ENCODE results near the gene PCGF6. TPM values are rescaled to one million over a fixed set of nuclear protein-coding genes. Genes with fewer than 3 reads are reported as not detected.

The PCGF6 gene
- total RNA-seq: 10 to 100 TPM; 10.4 to 14.8 TPM

- ATAC-seq: peak; percentile 86
- Mint-ChIP-seq H3K36me3 (ENCODE audit: low read depth) (peaks cover 10% of the 10 kb centered on the region), H3K4me3 (peak within 1 kb of the TSS; percentile 86), H3K27me3 (no peaks in the 10 kb centered on the region), H3K27ac (peak within 1 kb of the TSS; percentile 84), H3K4me1 (peaks cover 9% of the 10 kb centered on the region), H3K9me3 (ENCODE audit: low read depth) (no peaks in the 10 kb centered on the region)
- ChIA-PET POLR2A (interaction anchor here (0.5 to 1.0 kb wide), 2 partner anchors 9 to 159 kb away, joined by 3 to 4 read pairs; no protein-coding TSS in a partner anchor), CTCF (interaction anchor here (1.0 kb wide), 1 partner anchor 25 kb away, joined by 3 read pairs; no protein-coding TSS in a partner anchor)
- DNase-seq: peak; percentile 83
- intact Hi-C loops (cut with DNase I, micrococcal nuclease): loop anchor here (1.0 to 5.0 kb wide), 6 partner anchors 17 to 498 kb away; partner anchors contain the start of genes ATP5MK (in 2 of the 2), PDCD11 (in 2 of the 2), TAF5 (in 2 of the 2) and BORCS7 (in 1 of the 2)
These were observed at the start of gene PCGF6 for GRCh38 chr10:103350517-103351260. Gene PCGF6 (minus strand): TSS chr10:103351140. CDS start chr10:103351066, 74 bp downstream.

- intact Hi-C loops (cut with DNase I, micrococcal nuclease): loop anchor here (2.0 to 10.0 kb wide), 5 partner anchors 45 to 1245 kb away; partner anchors contain the start of genes ARL3 (in 1 of the 2), CUEDC2 (in 1 of the 2), GSTO2 (in 1 of the 2) and NOLC1 (in 1 of the 2)
- peak overlapping the region; percentile 95 for H3K27ac Mint-ChIP-seq
- DNase-seq: no peak
- POLR2A ChIA-PET: interaction anchor here (0.5 to 1.0 kb wide), 4 partner anchors 29 to 666 kb away, joined by 3 to 6 read pairs (median 4); partner anchors contain the start of genes CALHM2 and TAF5
- peaks cover 57% of the 10 kb centered on the region for H3K4me1 Mint-ChIP-seq
- H3K9me3 Mint-ChIP-seq (ENCODE audit: low read depth): no peaks in the 10 kb centered on the region
- ATAC-seq: no peak
- H3K4me3 Mint-ChIP-seq: peak overlapping the region; percentile 99
- peaks cover 66% of the 10 kb centered on the region for H3K36me3 Mint-ChIP-seq (ENCODE audit: low read depth)
- no peaks in the 10 kb centered on the region for H3K27me3 Mint-ChIP-seq
- CTCF ChIA-PET: interaction anchor here (0.6 to 1.9 kb wide), 6 partner anchors 10 to 265 kb away, joined by 3 to 10 read pairs (median 4); no protein-coding TSS in a partner anchor
These were observed 46.4 kb upstream of the PCGF6 start for GRCh38 chr10:103397191-103397825.

- Mint-ChIP-seq H3K27me3 (no peaks in the 10 kb centered on the region), H3K9me3 (ENCODE audit: low read depth) (no peaks in the 10 kb centered on the region), H3K4me3 (peak overlapping the region; percentile 99), H3K27ac (peak overlapping the region; percentile 95), H3K4me1 (peaks cover 57% of the 10 kb centered on the region), H3K36me3 (ENCODE audit: low read depth) (peaks cover 64% of the 10 kb centered on the region)
- CTCF ChIA-PET: interaction anchor here (0.9 to 1.9 kb wide), 5 partner anchors 13 to 62 kb away, joined by 4 to 10 read pairs (median 4); no protein-coding TSS in a partner anchor
- POLR2A ChIA-PET: interaction anchor here (0.5 to 1.0 kb wide), 4 partner anchors 28 to 666 kb away, joined by 3 to 6 read pairs (median 4); partner anchors contain the start of genes CALHM2 and TAF5
- intact Hi-C loops (cut with DNase I, micrococcal nuclease): loop anchor here (1.0 to 10.0 kb wide), 10 partner anchors 28 to 1244 kb away; partner anchors contain the start of genes PCGF6 (in 2 of the 2), ARL3 (in 1 of the 2), BORCS7 (in 1 of the 2) and CNNM2 (in 1 of the 2)
- ATAC-seq (no peak), DNase-seq (no peak)
These were observed 45.8 kb upstream of the PCGF6 start for GRCh38 chr10:103396789-103397087.

- POLR2A ChIA-PET: interaction anchor here (0.5 to 1.0 kb wide), 5 partner anchors 28 to 665 kb away, joined by 3 to 6 read pairs (median 3); partner anchors contain the start of genes CALHM2 and TAF5
- H3K4me1 Mint-ChIP-seq: peaks cover 57% of the 10 kb centered on the region
These were observed 45.3 kb upstream of the PCGF6 start, which contains the start of the genes ATP5MK and PDCD11 for GRCh38 chr10:103396067-103396788. Gene ATP5MK (minus strand): TSS chr10:103396475. CDS start chr10:103392457, 4,018 bp downstream. Gene PDCD11 (plus strand): TSS chr10:103396626. CDS start chr10:103398427, 1,801 bp downstream.

GRCh38 chr10:103395754-103396066, 44.8 kb upstream of the PCGF6 start:
- H3K4me3 Mint-ChIP-seq: peak overlapping the region; percentile 99
- peaks cover 57% of the 10 kb centered on the region for H3K4me1 Mint-ChIP-seq
- CTCF ChIA-PET: interaction anchor here (0.5 to 1.3 kb wide), 9 partner anchors 15 to 976 kb away, joined by 3 to 5 read pairs (median 4); no protein-coding TSS in a partner anchor
- H3K9me3 Mint-ChIP-seq (ENCODE audit: low read depth): no peaks in the 10 kb centered on the region
- H3K27me3 Mint-ChIP-seq: no peaks in the 10 kb centered on the region
- POLR2A ChIA-PET: no interaction called here
- intact Hi-C loops (cut with DNase I, micrococcal nuclease): loop anchor here (1.0 to 10.0 kb wide), 10 partner anchors 27 to 1243 kb away; partner anchors contain the start of genes PCGF6 (in 2 of the 2), ARL3 (in 1 of the 2), BORCS7 (in 1 of the 2) and CNNM2 (in 1 of the 2)
- ATAC-seq: no peak
- peak overlapping the region; percentile 95 for H3K27ac Mint-ChIP-seq
- peak; percentile 33 for DNase-seq
- H3K36me3 Mint-ChIP-seq (ENCODE audit: low read depth): peaks cover 65% of the 10 kb centered on the region

More at GRCh38 chr10:103396067-103396788, 45.3 kb upstream of the PCGF6 start, which contains the start of the genes ATP5MK and PDCD11:
- H3K9me3 Mint-ChIP-seq (ENCODE audit: low read depth): no peaks in the 10 kb centered on the region
- peak within 1 kb of the TSS; percentile 95 for H3K27ac Mint-ChIP-seq
- H3K27me3 Mint-ChIP-seq: no peaks in the 10 kb centered on the region
- H3K4me3 Mint-ChIP-seq: peak within 1 kb of the TSS; percentile 99
- peaks cover 64% of the 10 kb centered on the region for H3K36me3 Mint-ChIP-seq (ENCODE audit: low read depth)
- peak; percentile 98 for DNase-seq
- CTCF ChIA-PET: interaction anchor here (0.7 to 1.3 kb wide), 9 partner anchors 12 to 94 kb away, joined by 3 to 5 read pairs (median 4); no protein-coding TSS in a partner anchor
- intact Hi-C loops (cut with DNase I, micrococcal nuclease): loop anchor here (1.0 to 10.0 kb wide), 10 partner anchors 28 to 1244 kb away; partner anchors contain the start of genes PCGF6 (in 2 of the 2), ARL3 (in 1 of the 2), BORCS7 (in 1 of the 2) and CNNM2 (in 1 of the 2)
- ATAC-seq: peak; percentile 100

GRCh38 chr10:103394180-103394579, 43.2 kb upstream of the PCGF6 start:
- Mint-ChIP-seq H3K27ac (no peak overlapping the region), H3K4me1 (peaks cover 50% of the 10 kb centered on the region), H3K9me3 (ENCODE audit: low read depth) (no peaks in the 10 kb centered on the region), H3K4me3 (no peak overlapping the region), H3K27me3 (no peaks in the 10 kb centered on the region), H3K36me3 (ENCODE audit: low read depth) (peaks cover 56% of the 10 kb centered on the region)
- intact Hi-C loops (cut with DNase I, micrococcal nuclease): loop anchor here in 1 of 2 experiments (10.0 kb wide), 1 partner anchor 959 kb away; the partner anchor contains the start of gene CUEDC2
- ChIA-PET CTCF (interaction anchor here (2.9 kb wide), 1 partner anchor 26 kb away, joined by 9 read pairs; the partner anchor contains the start of gene TAF5), POLR2A (no interaction called here)
- no peak for ATAC-seq
- peak; percentile 24 for DNase-seq

- POLR2A ChIA-PET: no interaction called here
- Mint-ChIP-seq H3K27ac (no peak overlapping the region), H3K27me3 (no peaks in the 10 kb centered on the region), H3K4me1 (no peaks in the 10 kb centered on the region), H3K4me3 (no peak overlapping the region), H3K9me3 (ENCODE audit: low read depth) (no peaks in the 10 kb centered on the region), H3K36me3 (ENCODE audit: low read depth) (peaks cover 21% of the 10 kb centered on the region)
- intact Hi-C loops (cut with DNase I, micrococcal nuclease): no loop called here
- CTCF ChIA-PET: interaction anchor here (0.9 to 1.2 kb wide), 2 partner anchors 33 to 103 kb away, joined by 3 to 4 read pairs; no protein-coding TSS in a partner anchor
- DNase-seq (no peak), ATAC-seq (no peak)
These were observed 31.8 kb upstream of the PCGF6 start for GRCh38 chr10:103382769-103383168.

- Mint-ChIP-seq H3K4me3 (no peak overlapping the region), H3K9me3 (ENCODE audit: low read depth) (no peaks in the 10 kb centered on the region), H3K27ac (no peak overlapping the region), H3K27me3 (no peaks in the 10 kb centered on the region), H3K4me1 (peaks cover 28% of the 10 kb centered on the region), H3K36me3 (ENCODE audit: low read depth) (peaks cover 24% of the 10 kb centered on the region)
- no peak for ATAC-seq
- no peak for DNase-seq
- intact Hi-C loops (cut with DNase I, micrococcal nuclease): no loop called here
- POLR2A ChIA-PET: no interaction called here
- CTCF ChIA-PET: interaction anchor here (1.2 to 1.3 kb wide), 2 partner anchors 24 to 129 kb away, joined by 3 read pairs; no protein-coding TSS in a partner anchor
These were observed 23.3 kb upstream of the PCGF6 start for GRCh38 chr10:103374263-103374662.

GRCh38 chr10:103373544-103373943, 22.6 kb upstream of the PCGF6 start:
- Mint-ChIP-seq H3K4me1 (peaks cover 29% of the 10 kb centered on the region), H3K36me3 (ENCODE audit: low read depth) (peaks cover 24% of the 10 kb centered on the region), H3K27ac (peak overlapping the region; percentile 77), H3K9me3 (ENCODE audit: low read depth) (no peaks in the 10 kb centered on the region), H3K27me3 (no peaks in the 10 kb centered on the region), H3K4me3 (no peak overlapping the region)
- intact Hi-C loops (cut with DNase I, micrococcal nuclease): no loop called here
- CTCF ChIA-PET: interaction anchor here (0.6 to 1.3 kb wide), 3 partner anchors 25 to 791 kb away, joined by 3 read pairs; no protein-coding TSS in a partner anchor
- ATAC-seq (peak; percentile 44), DNase-seq (no peak)
- POLR2A ChIA-PET: interaction anchor here (0.7 kb wide), 1 partner anchor 13 kb away, joined by 6 read pairs; no protein-coding TSS in a partner anchor
